GM06990 (cell line): Measurements from ENCODE around the gene MYO18A.

Source experiments
- DNase-seq: peaks from one replicate; pipeline ENCODE4 v3.0.0-alpha.2; 2011; ENCODE audit not compliant: insufficient read length; ENCODE audit errors: extremely low read depth
- H3K27me3 ChIP-seq: replicated peaks from 2 replicates; pipeline ENCODE4 v1.6.0; 2011; ENCODE audit warnings: low read length; ENCODE audit not compliant: control insufficient read depth, insufficient read depth
- H3K36me3 ChIP-seq: 2 replicates; pipeline ENCODE4 v1.5.1; 2011; ENCODE audit warnings: low read length; ENCODE audit not compliant: control insufficient read depth, insufficient read depth
- H3K4me3 ChIP-seq: replicated peaks from 2 replicates; pipeline ENCODE4 v1.5.1; 2011; ENCODE audit warnings: low read depth, mild to moderate bottlenecking, control low read depth, low read length
- TF ChIP-seq, protein P1 (sequence below): IDR thresholded peaks from 2 replicates; pipeline ENCODE4 v1.5.1; 2011; ENCODE audit warnings: low read length, control low read depth, mild to moderate bottlenecking, inconsistent platforms; ENCODE audit not compliant: insufficient read depth, poor library complexity, severe bottlenecking

The MYO18A gene

DNA sequence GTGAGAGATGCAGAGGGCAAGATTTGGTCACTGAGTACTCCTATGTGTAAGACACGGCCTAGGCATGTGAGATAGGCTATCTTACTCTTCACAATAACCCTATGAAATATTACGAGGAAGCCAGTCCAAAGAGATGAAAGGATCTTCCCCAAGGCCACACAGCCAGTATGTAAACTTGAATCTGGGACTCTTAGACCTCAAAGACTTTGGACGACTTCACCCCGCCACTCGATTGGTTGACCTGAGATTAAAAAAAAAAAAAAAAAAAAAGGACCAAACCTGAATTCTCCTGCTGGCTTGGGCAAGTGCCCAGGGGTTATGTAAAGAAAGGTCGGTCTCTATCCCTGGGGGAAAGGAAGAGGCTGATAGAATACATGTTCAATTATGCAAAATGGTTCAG is 104.1 kb downstream of the MYO18A start:
- H3K27me3 ChIP-seq = no peaks in the 10 kb centered on the region
- no peak overlapping the region for H3K4me3 ChIP-seq
- H3K36me3 ChIP-seq = peaks cover 9% of the 10 kb centered on the region
- no peak for DNase-seq
- TF ChIP-seq, protein P1, sequence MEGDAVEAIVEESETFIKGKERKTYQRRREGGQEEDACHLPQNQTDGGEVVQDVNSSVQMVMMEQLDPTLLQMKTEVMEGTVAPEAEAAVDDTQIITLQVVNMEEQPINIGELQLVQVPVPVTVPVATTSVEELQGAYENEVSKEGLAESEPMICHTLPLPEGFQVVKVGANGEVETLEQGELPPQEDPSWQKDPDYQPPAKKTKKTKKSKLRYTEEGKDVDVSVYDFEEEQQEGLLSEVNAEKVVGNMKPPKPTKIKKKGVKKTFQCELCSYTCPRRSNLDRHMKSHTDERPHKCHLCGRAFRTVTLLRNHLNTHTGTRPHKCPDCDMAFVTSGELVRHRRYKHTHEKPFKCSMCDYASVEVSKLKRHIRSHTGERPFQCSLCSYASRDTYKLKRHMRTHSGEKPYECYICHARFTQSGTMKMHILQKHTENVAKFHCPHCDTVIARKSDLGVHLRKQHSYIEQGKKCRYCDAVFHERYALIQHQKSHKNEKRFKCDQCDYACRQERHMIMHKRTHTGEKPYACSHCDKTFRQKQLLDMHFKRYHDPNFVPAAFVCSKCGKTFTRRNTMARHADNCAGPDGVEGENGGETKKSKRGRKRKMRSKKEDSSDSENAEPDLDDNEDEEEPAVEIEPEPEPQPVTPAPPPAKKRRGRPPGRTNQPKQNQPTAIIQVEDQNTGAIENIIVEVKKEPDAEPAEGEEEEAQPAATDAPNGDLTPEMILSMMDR = no peak

DNA sequence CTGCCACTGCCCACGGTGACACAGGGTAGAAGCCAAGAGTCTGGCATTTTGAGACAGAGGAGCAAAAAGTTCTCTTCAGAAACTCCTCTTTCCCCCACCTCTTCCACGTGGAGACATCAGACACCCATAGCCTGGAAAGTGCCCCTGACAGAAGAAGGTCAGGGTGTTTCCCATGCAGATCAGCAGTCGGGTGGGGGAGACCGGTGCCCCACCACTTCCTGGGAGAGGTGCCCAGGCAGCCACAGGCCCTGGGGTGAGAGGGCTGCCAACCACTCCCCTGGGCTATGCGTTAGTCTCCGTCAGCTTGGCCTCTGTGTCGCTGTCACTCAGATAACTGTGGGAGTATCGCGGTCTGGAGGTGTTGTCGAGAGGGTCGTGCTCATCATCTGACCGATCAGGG is 105.7 kb downstream of the MYO18A start:
- Histone ChIP-seq H3K4me3 (no peak overlapping the region), H3K27me3 (no peaks in the 10 kb centered on the region), H3K36me3 (peaks cover 8% of the 10 kb centered on the region)
- TF ChIP-seq, protein P1 = no peak
- DNase-seq = no peak

DNA sequence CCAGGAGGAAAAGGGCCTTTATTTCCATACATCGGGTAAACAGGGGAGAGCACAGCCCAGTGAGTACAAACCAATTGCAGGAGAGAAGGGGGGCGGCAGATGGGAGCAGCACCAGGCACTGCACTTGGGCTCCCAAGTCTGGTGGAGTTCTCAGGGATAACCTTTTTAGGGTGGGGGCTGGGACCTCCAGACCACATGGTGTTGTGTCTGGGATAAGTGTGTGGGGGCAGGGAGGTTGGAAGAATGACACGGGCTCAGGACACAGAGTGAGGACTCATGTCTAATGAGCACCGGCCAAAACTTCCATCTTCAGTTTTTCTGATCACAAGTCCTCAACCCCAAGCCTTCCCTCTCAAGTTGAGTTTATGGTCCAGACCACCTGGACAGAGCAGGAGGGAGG is 106.7 kb downstream of the MYO18A start:
- no peak for DNase-seq
- TF ChIP-seq, protein P1 = no peak
- Histone ChIP-seq H3K27me3 (no peaks in the 10 kb centered on the region), H3K4me3 (no peak overlapping the region), H3K36me3 (peaks cover under 1% of the 10 kb centered on the region)

DNA sequence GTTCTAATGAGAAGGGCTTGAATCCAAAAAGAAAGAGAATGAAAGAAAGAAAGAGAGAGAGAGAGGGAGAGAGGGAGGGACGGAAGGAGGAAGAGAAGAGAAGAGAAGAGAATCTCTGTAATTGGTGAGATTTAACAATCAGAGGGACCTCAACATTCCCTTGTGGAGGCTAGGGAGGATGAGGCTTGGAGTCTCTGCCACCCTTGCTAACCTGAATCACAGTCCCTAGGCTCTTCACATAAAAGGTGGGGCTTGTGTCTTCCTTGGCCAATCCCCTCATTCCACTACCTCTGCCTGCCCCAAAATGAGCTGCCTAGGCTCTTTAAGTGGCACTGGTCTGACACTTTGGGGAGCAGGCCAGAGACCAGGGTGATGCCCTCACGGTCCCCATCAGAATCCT is 107.2 kb downstream of the MYO18A start:
- Histone ChIP-seq H3K36me3 (no peaks in the 10 kb centered on the region; the same call in 1 of the 2 replicates), H3K27me3 (no peaks in the 10 kb centered on the region), H3K4me3 (no peak overlapping the region)
- TF ChIP-seq, protein P1 = no peak
- no peak for DNase-seq

DNA sequence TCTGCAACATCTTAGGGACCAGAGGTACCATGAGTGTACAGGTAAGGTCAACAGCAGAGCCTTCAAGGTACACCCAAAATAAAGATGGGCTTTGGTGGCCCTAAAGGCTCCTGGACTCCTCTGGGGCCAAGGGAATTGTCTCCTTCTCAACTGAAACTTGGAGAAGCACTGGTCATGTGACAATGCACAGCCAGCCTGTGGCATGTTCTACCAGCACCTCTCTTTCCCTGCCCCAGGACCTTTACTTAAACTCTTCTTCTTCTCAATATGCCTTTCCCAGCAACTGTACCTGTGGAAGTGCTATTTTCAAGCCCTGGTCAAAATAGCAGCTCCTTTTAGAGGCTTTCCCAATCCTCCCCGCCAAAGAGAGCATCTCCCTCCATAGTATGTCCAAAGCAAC is 108.9 kb downstream of the MYO18A start:
- DNase-seq = no peak
- TF ChIP-seq, protein P1 = no peak
- H3K36me3 ChIP-seq = no peaks in the 10 kb centered on the region

DNA sequence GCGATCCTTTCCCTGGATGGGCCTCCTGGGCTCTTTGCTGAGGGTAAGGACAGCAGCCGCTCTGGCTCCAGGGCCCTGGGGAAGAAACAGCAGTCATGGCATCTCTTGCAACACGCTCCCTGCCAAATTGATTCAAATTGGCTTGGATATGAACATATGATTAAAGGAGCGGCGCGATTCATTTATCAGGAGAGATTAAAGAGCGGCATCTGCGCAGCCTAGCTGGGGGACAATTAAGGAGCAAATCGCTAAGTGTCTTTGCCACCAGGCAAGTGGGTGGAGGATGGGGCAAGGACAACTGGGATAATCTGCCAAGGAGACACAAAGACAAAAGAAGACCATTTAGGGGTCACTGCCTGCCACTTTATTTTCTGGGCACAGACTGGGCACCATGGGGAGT is 109.4 kb downstream of the MYO18A start:
- H3K4me3 ChIP-seq = no peak overlapping the region
- no peaks in the 10 kb centered on the region for H3K27me3 ChIP-seq
- TF ChIP-seq, protein P1 = no peak
- no peaks in the 10 kb centered on the region for H3K36me3 ChIP-seq
- no peak for DNase-seq

More for the DNA sequence above, 108.9 kb downstream of the MYO18A start:
- H3K27me3 ChIP-seq = no peaks in the 10 kb centered on the region
- H3K4me3 ChIP-seq = no peak overlapping the region
